Fibroblast of lung (primary cell): ENCODE results near the gene PRSS50.

Experiments
- CTCF ChIP-seq, 2 donors: IDR thresholded peaks in 1 of 2; conservative IDR thresholded peaks in 1 of 2; 1 replicate in 1 of 2; 2 replicates in 1 of 2; pipeline ENCODE4 v1.5.1; 2011 to 2012; ENCODE audit warnings: low read length in 2 of 2, control low read depth in 1 of 2, inconsistent platforms in 1 of 2, low read depth in 1 of 2, mild to moderate bottlenecking in 1 of 2
- EZH2 ChIP-seq: IDR thresholded peaks from 2 replicates; pipeline ENCODE4 v1.5.1; 2012; ENCODE audit warnings: low read length, control low read depth, mild to moderate bottlenecking; ENCODE audit errors: missing control alignments

DNA sequence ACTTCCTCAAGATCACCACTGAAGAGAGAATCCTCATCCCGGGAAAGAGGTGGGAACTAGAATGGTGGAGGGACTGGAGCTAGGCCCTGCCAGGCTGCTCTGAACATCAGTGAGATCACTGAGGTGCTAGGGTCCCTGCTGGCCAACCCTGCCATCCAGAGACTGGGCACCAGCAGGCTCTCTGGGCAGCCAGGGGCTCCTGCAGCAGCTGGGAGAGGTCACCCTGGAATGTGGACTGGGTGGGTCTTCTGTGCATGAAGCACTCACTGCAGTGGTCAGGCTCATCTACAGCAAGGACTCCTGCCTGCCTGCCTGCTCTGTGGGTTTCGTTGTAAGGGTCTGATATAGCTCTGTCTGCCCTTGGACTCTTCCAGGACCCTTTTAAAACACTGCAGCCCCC, 49.1 kb downstream of the PRSS50 start:
- TF ChIP-seq EZH2: no peak
- no peak for TF ChIP-seq CTCF (conservative IDR thresholded peaks at IDR 0.05 in 1 of 2, IDR thresholded peaks at IDR 0.05 in 1 of 2; ENCODE audit: low read depth in 1 of 2, low read length in 2 of 2)
